Measurements from ENCODE around the gene ZNF326. TPM values are rescaled to one million over a fixed set of nuclear protein-coding genes. Genes with fewer than 3 reads are reported as not detected.

ZNF326 gene
- total RNA-seq, 1 donor from 2014 or later = 0.75 TPM

DNA sequence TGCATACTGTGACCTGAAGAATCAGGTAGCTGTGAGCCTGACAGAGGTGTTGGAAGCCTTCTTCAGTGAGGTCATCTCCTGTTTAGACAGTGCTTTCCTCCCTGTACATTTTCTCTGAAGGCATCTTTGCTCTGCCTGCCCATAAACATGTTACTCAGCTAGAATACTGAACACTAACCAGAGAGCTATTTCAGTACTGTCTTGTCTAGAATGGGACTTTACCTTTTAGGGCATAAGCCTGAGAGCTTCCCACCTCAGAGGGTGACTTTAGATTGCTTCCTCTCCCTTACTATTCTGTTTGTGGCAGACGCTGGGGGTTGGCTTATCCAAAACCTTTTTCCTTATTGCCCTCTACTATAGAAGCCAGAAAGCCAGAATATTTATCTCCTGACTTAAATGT lies 23.3 kb upstream of the ZNF326 start:
- H3K27me3 ChIP-seq = no peaks in the 10 kb centered on the region
- intact Hi-C loops (cut with DNase I) = no loop called here
- no peak for DNase-seq (ENCODE audit: low spot score in 2 of 2)
- TF ChIP-seq CTCF (IDR thresholded peaks at IDR 0.05) = no peak
- no peaks in the 10 kb centered on the region for H3K9me3 ChIP-seq
- H3K36me3 ChIP-seq = no peaks in the 10 kb centered on the region
- H3K4me1 ChIP-seq = no peaks in the 10 kb centered on the region
- no peak overlapping the region for H3K4me3 ChIP-seq
- H3K27ac ChIP-seq = no peak overlapping the region

GRCh38 chr1:89972024-89972423 lies 22.9 kb upstream of the ZNF326 start:
- no peaks in the 10 kb centered on the region for H3K4me1 ChIP-seq
- TF ChIP-seq CTCF (IDR thresholded peaks at IDR 0.05) = no peak
- no peaks in the 10 kb centered on the region for H3K36me3 ChIP-seq
- no peaks in the 10 kb centered on the region for H3K27me3 ChIP-seq
- intact Hi-C loops (cut with DNase I) = no loop called here
- no peak overlapping the region for H3K4me3 ChIP-seq
- H3K27ac ChIP-seq = no peak overlapping the region
- H3K9me3 ChIP-seq = no peaks in the 10 kb centered on the region
- DNase-seq (ENCODE audit: low spot score in 2 of 2) = no peak

DNA sequence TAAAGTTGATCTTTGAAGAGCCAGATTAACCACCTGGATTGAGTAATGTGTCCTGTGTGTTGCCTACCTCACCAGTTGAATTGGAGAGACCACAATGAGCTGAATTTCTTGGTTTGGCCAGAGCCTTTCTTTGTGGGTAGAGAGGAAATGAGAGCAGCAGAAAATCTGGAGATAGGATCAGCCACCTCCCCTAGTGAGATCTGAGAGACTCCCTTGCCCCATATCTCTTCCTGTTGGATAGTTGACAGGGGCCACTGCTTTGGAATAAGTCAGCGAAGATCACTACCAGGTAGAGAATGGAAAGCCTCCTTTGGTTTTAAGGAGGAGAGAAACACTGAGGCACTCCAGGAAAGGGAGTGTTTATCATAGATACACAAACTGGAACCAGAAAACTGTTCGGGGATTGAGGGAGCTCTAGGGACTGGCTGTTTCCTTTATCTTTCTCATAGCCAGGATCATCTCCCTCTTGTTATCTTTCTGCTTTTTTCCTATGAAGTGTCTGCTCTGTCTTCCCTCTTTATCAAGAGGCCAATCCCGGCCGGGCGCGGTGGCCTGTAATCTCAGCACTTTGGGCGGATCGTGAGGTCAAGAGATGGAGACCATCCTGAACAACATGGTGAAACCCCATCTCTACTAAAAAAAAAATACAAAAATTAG lies 21.3 kb upstream of the ZNF326 start:
- no peaks in the 10 kb centered on the region for H3K9me3 ChIP-seq
- H3K4me3 ChIP-seq = no peak overlapping the region
- no peaks in the 10 kb centered on the region for H3K36me3 ChIP-seq
- H3K4me1 ChIP-seq = no peaks in the 10 kb centered on the region
- no peak for DNase-seq (ENCODE audit: low spot score in 2 of 2)
- no peaks in the 10 kb centered on the region for H3K27me3 ChIP-seq
- TF ChIP-seq CTCF (IDR thresholded peaks at IDR 0.05) = no peak
- intact Hi-C loops (cut with DNase I) = no loop called here
- no peak overlapping the region for H3K27ac ChIP-seq

DNA sequence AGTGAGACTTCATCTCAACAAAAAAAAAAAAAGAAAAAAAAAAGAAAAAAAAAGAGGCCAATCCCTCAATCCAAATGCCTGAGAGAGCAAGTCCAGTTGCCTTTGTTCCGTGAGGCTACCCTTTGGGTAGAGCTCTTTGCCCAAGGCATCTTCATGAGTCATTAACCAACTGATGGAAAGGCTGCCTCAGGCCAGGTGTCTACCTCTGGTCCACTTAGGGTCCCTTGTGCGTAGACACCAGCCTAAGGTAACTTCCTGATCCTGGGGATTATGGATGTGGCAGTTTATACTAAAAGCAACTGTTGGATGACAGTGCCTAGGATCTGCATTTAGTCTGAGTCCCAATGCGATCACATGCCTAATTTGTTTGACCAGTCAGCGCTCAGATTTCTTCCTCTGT lies 20.7 kb upstream of the ZNF326 start:
- Histone ChIP-seq H3K27me3 (no peaks in the 10 kb centered on the region), H3K27ac (no peak overlapping the region)
- no peak for TF ChIP-seq CTCF (IDR thresholded peaks at IDR 0.05)

GRCh38 chr1:89974696-89975470 lies 20.0 kb upstream of the ZNF326 start:
- H3K4me3 ChIP-seq = no peak overlapping the region

More for the DNA sequence above, 20.7 kb upstream of the ZNF326 start:
- Histone ChIP-seq H3K36me3 (no peaks in the 10 kb centered on the region), H3K4me3 (no peak overlapping the region), H3K9me3 (no peaks in the 10 kb centered on the region), H3K4me1 (no peaks in the 10 kb centered on the region)
- no peak for DNase-seq (ENCODE audit: low spot score in 2 of 2)
- intact Hi-C loops (cut with DNase I) = no loop called here

More at GRCh38 chr1:89974696-89975470, 20.0 kb upstream of the ZNF326 start:
- no peak for TF ChIP-seq CTCF (IDR thresholded peaks at IDR 0.05)
- Histone ChIP-seq H3K36me3 (no peaks in the 10 kb centered on the region), H3K9me3 (no peaks in the 10 kb centered on the region), H3K27me3 (no peaks in the 10 kb centered on the region), H3K27ac (no peak overlapping the region), H3K4me1 (no peaks in the 10 kb centered on the region)
- intact Hi-C loops (cut with DNase I) = no loop called here
- no peak for DNase-seq (ENCODE audit: low spot score in 2 of 2)
